Pancreas (tissue), 10 donors: ENCODE measurements around the gene EGFL7. TPM values are rescaled to one million over a fixed set of nuclear protein-coding genes. Genes with fewer than 3 reads are reported as not detected.
A peak's percentile ranks its signal among the peaks of the same experiment; 100 is the strongest.

Source experiments
- ATAC-seq, 4 donors: fragments of 200-7000 bp; cut with Tn5 transposase; one replicate each; pipeline versions ENCODE4 v1.8.0 to v1.9.1; 2020; ENCODE audit warnings: mild to moderate bottlenecking in 4 of 4, moderate library complexity in 4 of 4
- DNase-seq, 6 donors: peaks; one replicate each; pipeline ENCODE4 v3.0.0-alpha.2; 2020
- FAIRE-seq: peaks from 2 replicates; lab custom pipeline; 2012; peaks lifted over from hg19 to GRCh38; lab: Jason Lieb, UNC
- H3K27ac ChIP-seq, 4 donors: fragments of 200-600 bp; sonication (generic); 1 replicate in 3 of 4; 2 replicates in 1 of 4; pipeline versions ENCODE4 v1.5.0 to v1.8.0; 2020
- H3K27me3 ChIP-seq, 4 donors: fragments of 200-600 bp; one replicate each; pipeline ENCODE4 v1.8.0; 2021
- H3K36me3 ChIP-seq, 3 donors: fragments of 200-600 bp; sonication (generic) in 1 of 3; one replicate each; pipeline versions ENCODE4 v1.5.0 to v1.8.0; 2020 to 2021
- H3K4me1 ChIP-seq, 3 donors: fragments of 200-600 bp; one replicate each; pipeline ENCODE4 v1.8.0; 2021
- H3K4me3 ChIP-seq, 4 donors: fragments of 200-600 bp; sonication (generic) in 2 of 4; one replicate each; pipeline versions ENCODE4 v1.5.0 to v1.8.0; 2020 to 2021
- H3K9me3 ChIP-seq, 4 donors: fragments of 200-600 bp; one replicate each; pipeline ENCODE4 v1.8.0; 2021
- WGBS, 2 donors: extraction: QIAGEN DNeasy Blood & Tissue Kit; methylation state at CpG; one replicate each; pipeline ENCODE4 v1.1.7; 2013; 5-methylcytosine and 5-hydroxymethylcytosine counted together
- intact Hi-C, 3 donors: fragments of 100-400 bp; cut with DNase I; formaldehyde crosslinking; loops; one replicate each; pipeline versions ENCODE4 v1.11.1 to v1.14.2; 2022
- polyA plus RNA-seq, 2 donors: library from polyadenylated mRNA; stranded (reverse); fragments of 200-250 nt; gene quantifications; one replicate each; pipeline ENCODE4 v1.2.3, GENCODE V29; 2013
- total RNA-seq, 6 donors: library from RNA; stranded (reverse); fragmentation: NEBNext Ultra II Directional in 4 of 6; extraction: Animal tissue kit (Norgen Biotek cat#: 25700) in 4 of 6; gene quantifications; one replicate each; pipeline versions ENCODE4 v1.2.1 to v1.2.4, GENCODE V29; 2021 to 2023
- TF ChIP-seq, protein P1 (sequence below), 4 donors: fragments of 200-600 bp; sonication (generic) in 3 of 4; IDR thresholded peaks; one replicate each; pipeline versions ENCODE4 v1.5.0 to v1.8.0; 2021; ENCODE audit warnings: antibody characterized with exemption in 4 of 4
- donor health status: healthy with polysubstance abuse.
- donor health status: DM: no; HTN: no; CAD: no; lungs with moderate emphysema.
- donor health status: DM: no; HTN: no; CAD: no.
- donor health status: control.
- donor health status: control.
- donor health status: Bipolar disorder and iron deficiency.
- donor health status: DM: yes; HTN: yes; CAD: no.
- donor health status: DM: no; HTN: no; CAD: no.
- donor health status: DM: no; HTN: no; CAD: no.
- donor health status: DM: yes; HTN: yes; CAD: no.

Gene EGFL7
- total and polyA plus RNA-seq, 8 donors: 8.6 to 134 (median 16.7) TPM

DNA sequence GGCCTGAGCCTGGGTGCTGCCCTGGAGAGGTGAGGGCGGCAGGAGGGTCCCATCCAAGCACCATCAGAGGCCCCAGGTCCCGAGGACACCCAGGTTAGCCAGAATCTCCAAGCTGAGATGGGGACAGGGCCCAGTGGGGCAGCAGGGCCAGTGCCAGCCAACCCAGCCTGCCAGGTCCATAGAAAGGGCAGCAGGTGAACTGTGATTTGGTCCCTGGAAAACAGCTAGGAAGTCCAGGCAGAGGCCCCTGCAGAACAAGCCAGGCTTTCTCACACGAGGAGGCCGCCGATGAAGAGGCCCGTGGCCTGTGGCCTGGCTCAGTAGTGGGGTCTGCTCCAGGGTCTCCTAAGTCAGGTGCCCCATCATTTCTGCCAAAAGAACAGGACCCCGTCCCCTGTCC lies 22.5 kb downstream of the EGFL7 start:
- no peak for ATAC-seq
- Histone ChIP-seq H3K4me1 (peaks cover 23 to 44% (median 34%) of the 10 kb centered on the region in 3 donors), H3K27ac (peak overlapping the region in 1 of 4 donors; percentile 5), H3K9me3 (no peaks in the 10 kb centered on the region), H3K27me3 (no peaks in the 10 kb centered on the region), H3K4me3 (peak overlapping the region; percentile 10 to 97 (median 82)), H3K36me3 (no peaks in the 10 kb centered on the region)
- intact Hi-C loops: no loop called here
- FAIRE-seq: no peak
- DNase-seq: peak in 3 of 6 donors; percentile 28 to 41 (median 28)
- TF ChIP-seq, protein P1, sequence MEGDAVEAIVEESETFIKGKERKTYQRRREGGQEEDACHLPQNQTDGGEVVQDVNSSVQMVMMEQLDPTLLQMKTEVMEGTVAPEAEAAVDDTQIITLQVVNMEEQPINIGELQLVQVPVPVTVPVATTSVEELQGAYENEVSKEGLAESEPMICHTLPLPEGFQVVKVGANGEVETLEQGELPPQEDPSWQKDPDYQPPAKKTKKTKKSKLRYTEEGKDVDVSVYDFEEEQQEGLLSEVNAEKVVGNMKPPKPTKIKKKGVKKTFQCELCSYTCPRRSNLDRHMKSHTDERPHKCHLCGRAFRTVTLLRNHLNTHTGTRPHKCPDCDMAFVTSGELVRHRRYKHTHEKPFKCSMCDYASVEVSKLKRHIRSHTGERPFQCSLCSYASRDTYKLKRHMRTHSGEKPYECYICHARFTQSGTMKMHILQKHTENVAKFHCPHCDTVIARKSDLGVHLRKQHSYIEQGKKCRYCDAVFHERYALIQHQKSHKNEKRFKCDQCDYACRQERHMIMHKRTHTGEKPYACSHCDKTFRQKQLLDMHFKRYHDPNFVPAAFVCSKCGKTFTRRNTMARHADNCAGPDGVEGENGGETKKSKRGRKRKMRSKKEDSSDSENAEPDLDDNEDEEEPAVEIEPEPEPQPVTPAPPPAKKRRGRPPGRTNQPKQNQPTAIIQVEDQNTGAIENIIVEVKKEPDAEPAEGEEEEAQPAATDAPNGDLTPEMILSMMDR (IDR thresholded peaks at IDR 0.05): no peak
- 47 to 55% methylated on average over 7 of the region's 7 CpGs for WGBS, 2 donors

- DNase-seq (peak in 4 of 6 donors; percentile 55 to 87 (median 65)), FAIRE-seq (no peak)
- WGBS, 2 donors: 12 to 18% methylated on average over 19 of the region's 19 CpGs
These were observed 23.2 kb downstream of the EGFL7 start for GRCh38 chr9:136685790-136686533.

GRCh38 chr9:136686534-136686793 lies 23.7 kb downstream of the EGFL7 start:
- peaks cover 35 to 57% (median 45%) of the 10 kb centered on the region in 3 donors for H3K4me1 ChIP-seq
- H3K36me3 ChIP-seq: no peaks in the 10 kb centered on the region
- 1 to 6% methylated on average over 8 to 20 of the region's 20 CpGs for WGBS, 2 donors
- no peaks in the 10 kb centered on the region for H3K9me3 ChIP-seq
- H3K27me3 ChIP-seq: no peaks in the 10 kb centered on the region
- ATAC-seq: no peak
- FAIRE-seq: no peak
- intact Hi-C loops: no loop called here
- no peak for DNase-seq
- peak overlapping the region; percentile 80 to 95 (median 88) for H3K27ac ChIP-seq
- TF ChIP-seq, protein P1 (IDR thresholded peaks at IDR 0.05): no peak
- H3K4me3 ChIP-seq: peak overlapping the region; percentile 70 to 97 (median 92)

More at GRCh38 chr9:136685790-136686533, 23.2 kb downstream of the EGFL7 start:
- Histone ChIP-seq H3K27ac (peak overlapping the region; percentile 80 to 95 (median 88)), H3K36me3 (no peaks in the 10 kb centered on the region), H3K27me3 (no peaks in the 10 kb centered on the region), H3K4me1 (peaks cover 30 to 51% (median 40%) of the 10 kb centered on the region in 3 donors), H3K4me3 (peak overlapping the region; percentile 70 to 97 (median 92)), H3K9me3 (no peaks in the 10 kb centered on the region)
- TF ChIP-seq, protein P1 (IDR thresholded peaks at IDR 0.05): no peak
- ATAC-seq: peak in 1 of 4 donors; percentile 5
- intact Hi-C loops: no loop called here

GRCh38 chr9:136686794-136687711 lies 24.3 kb downstream of the EGFL7 start, which contains the start of gene AGPAT2:
AGPAT2 (minus strand) TSS chr9:136687457; CDS start chr9:136687357, 100 bp downstream.
- ATAC-seq: peak; percentile 67 to 81 (median 76)
- no peak for FAIRE-seq
- Histone ChIP-seq H3K36me3 (no peaks in the 10 kb centered on the region), H3K4me1 (peaks cover 35 to 59% (median 49%) of the 10 kb centered on the region in 3 donors), H3K27me3 (no peaks in the 10 kb centered on the region), H3K27ac (peak within 1 kb of the TSS; percentile 80 to 95 (median 88)), H3K9me3 (no peaks in the 10 kb centered on the region), H3K4me3 (peak within 1 kb of the TSS; percentile 70 to 97 (median 92))
- peak; percentile 88 to 95 (median 93) for DNase-seq
- WGBS, 2 donors: 0% methylated on average over 38 to 103 of the region's 106 CpGs
- TF ChIP-seq, protein P1 (IDR thresholded peaks at IDR 0.05): no peak
- intact Hi-C loops: no loop called here
